Measurements from ENCODE around the gene ZNF497. TPM values are rescaled to one million over a fixed set of nuclear protein-coding genes. Genes with fewer than 3 reads are reported as not detected.

Gene ZNF497
- total RNA-seq, 1 donor from 2014 or later: 3.4 TPM

DNA sequence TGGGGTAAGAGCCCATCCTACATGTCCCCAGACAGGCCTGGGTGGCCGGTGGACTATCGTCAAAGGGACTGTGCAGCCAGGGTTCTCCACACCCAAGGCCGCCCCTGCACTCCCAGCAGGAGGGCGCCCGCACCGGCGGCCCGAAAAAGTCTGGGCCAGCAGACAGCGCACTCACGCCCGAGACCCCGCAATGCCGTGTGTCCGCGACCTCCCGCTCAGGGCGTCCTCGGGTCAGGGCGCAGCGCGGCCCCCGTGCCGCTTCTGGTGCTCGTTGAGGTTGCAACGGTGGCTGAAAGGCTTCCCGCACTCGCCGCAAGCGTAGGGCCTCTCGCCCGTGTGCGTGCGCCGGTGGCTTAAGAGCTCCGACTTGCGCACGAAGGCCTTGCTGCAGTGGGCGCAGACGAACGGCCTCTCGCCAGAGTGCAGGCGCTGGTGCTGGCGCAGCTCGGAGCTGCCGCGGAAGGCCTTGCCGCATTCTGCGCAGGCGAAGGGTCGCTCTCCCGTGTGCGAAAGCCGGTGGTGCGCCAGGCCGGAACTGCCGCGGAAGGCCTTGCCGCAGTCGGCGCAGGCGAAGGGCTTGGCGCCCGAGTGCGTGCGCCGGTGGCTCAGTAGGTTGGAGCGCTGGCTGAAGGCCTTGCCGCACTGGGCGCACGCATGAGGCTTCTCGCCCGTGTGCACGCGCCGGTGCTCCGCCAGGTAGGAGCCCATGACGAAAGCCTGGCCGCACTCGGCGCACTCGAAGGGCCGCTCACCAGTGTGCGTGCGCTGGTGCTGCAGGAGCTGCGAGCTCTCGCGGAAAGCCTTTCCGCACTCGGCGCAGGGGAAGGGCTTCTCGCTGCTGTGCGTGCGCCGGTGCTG, 6.4 kb downstream of the ZNF497 start:
- intact Hi-C loops (cut with DNase I): no loop called here
- Histone ChIP-seq H3K27me3 (no peaks in the 10 kb centered on the region), H3K36me3 (no peaks in the 10 kb centered on the region), H3K4me1 (peaks cover 26% of the 10 kb centered on the region), H3K4me3 (peak overlapping the region; percentile 41), H3K27ac (no peak overlapping the region), H3K9me3 (no peaks in the 10 kb centered on the region)
- TF ChIP-seq POLR2AphosphoS5 (IDR thresholded peaks at IDR 0.05; ENCODE audit: insufficient read depth in 1 of 2, low read depth in 1 of 2) (peak in 1 of 2 donors; percentile 32), POLR2A (IDR thresholded peaks at IDR 0.05) (no peak)
- DNase-seq (ENCODE audit: extremely low spot score in 2 of 2): no peak

DNA sequence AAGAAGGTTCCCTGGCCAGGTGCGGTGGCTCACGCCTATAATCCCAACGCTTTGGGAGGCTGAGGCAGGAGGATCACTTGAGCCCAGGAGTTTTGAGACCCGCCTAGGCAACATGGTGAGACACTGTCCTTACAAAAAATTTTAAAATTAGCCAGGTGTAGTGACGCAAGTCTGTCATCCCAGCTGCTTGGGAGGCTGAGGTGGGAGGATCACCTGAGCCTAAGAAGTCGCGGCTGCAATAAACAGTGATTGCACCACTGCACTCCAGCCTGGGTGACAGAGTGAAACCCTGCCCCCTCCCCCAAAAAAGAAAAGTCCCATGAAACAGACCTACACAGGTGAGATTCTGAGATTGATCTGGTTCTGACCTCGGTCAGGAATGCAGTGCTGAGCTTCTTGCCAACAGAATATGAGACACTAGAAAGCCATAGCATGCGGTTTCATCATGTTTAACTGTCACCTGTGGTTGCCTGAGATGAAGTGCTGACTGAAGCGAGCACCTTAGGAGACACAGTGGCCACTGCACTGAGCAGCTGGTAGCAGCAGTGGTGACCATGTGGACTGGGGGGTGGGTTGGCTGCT, 7.2 kb downstream of the ZNF497 start:
- DNase-seq (ENCODE audit: extremely low spot score in 2 of 2): no peak
- H3K27me3 ChIP-seq: no peaks in the 10 kb centered on the region
- H3K4me3 ChIP-seq: peak overlapping the region in 1 of 2 donors; percentile 41
- TF ChIP-seq, protein P1, sequence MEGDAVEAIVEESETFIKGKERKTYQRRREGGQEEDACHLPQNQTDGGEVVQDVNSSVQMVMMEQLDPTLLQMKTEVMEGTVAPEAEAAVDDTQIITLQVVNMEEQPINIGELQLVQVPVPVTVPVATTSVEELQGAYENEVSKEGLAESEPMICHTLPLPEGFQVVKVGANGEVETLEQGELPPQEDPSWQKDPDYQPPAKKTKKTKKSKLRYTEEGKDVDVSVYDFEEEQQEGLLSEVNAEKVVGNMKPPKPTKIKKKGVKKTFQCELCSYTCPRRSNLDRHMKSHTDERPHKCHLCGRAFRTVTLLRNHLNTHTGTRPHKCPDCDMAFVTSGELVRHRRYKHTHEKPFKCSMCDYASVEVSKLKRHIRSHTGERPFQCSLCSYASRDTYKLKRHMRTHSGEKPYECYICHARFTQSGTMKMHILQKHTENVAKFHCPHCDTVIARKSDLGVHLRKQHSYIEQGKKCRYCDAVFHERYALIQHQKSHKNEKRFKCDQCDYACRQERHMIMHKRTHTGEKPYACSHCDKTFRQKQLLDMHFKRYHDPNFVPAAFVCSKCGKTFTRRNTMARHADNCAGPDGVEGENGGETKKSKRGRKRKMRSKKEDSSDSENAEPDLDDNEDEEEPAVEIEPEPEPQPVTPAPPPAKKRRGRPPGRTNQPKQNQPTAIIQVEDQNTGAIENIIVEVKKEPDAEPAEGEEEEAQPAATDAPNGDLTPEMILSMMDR (IDR thresholded peaks at IDR 0.05): no peak
- no peak for TF ChIP-seq POLR2A (IDR thresholded peaks at IDR 0.05)
- no peak for TF ChIP-seq POLR2AphosphoS5 (IDR thresholded peaks at IDR 0.05; ENCODE audit: insufficient read depth in 1 of 2, low read depth in 1 of 2)
- H3K27ac ChIP-seq: no peak overlapping the region
- no peaks in the 10 kb centered on the region for H3K9me3 ChIP-seq
- H3K4me1 ChIP-seq: peaks cover 32% of the 10 kb centered on the region
- H3K36me3 ChIP-seq: no peaks in the 10 kb centered on the region
- intact Hi-C loops (cut with DNase I): no loop called here

DNA sequence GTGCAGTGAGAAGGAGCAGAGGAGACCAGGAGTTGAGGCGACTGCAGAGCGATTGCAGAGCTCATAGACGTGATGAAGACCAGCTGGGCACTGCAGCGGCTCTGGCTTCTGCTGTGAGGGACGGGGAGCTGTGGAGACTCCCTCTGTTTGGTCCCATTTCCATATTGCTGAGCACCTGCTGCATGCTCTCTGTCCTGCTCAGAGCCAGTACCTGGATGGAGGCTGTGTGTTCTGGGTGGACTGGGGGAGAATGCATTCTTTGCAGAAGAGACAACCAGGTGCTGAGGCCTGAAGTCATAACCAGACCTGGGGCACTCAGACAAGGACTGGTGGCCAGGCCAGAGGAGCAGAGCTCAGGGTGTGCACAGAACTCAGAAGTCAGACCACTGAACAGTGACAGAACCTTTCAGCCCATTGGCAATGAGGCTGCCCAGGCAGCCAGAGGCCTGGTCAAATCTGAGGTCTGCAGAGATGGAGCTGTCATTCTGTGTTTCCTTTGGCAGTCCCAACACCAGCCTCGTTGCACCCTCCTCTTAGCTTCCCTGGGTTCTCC, 8.0 kb downstream of the ZNF497 start:
- H3K4me3 ChIP-seq: no peak overlapping the region
- intact Hi-C loops (cut with DNase I): no loop called here
- H3K27me3 ChIP-seq: no peaks in the 10 kb centered on the region
- DNase-seq (ENCODE audit: extremely low spot score in 2 of 2): no peak
- H3K36me3 ChIP-seq: no peaks in the 10 kb centered on the region
- H3K4me1 ChIP-seq: peaks cover 39% of the 10 kb centered on the region
- TF ChIP-seq POLR2AphosphoS5 (IDR thresholded peaks at IDR 0.05; ENCODE audit: insufficient read depth in 1 of 2, low read depth in 1 of 2) (no peak), POLR2A (IDR thresholded peaks at IDR 0.05) (no peak)
- TF ChIP-seq, protein P1 (IDR thresholded peaks at IDR 0.05): no peak
- no peak overlapping the region for H3K27ac ChIP-seq
- no peaks in the 10 kb centered on the region for H3K9me3 ChIP-seq

DNA sequence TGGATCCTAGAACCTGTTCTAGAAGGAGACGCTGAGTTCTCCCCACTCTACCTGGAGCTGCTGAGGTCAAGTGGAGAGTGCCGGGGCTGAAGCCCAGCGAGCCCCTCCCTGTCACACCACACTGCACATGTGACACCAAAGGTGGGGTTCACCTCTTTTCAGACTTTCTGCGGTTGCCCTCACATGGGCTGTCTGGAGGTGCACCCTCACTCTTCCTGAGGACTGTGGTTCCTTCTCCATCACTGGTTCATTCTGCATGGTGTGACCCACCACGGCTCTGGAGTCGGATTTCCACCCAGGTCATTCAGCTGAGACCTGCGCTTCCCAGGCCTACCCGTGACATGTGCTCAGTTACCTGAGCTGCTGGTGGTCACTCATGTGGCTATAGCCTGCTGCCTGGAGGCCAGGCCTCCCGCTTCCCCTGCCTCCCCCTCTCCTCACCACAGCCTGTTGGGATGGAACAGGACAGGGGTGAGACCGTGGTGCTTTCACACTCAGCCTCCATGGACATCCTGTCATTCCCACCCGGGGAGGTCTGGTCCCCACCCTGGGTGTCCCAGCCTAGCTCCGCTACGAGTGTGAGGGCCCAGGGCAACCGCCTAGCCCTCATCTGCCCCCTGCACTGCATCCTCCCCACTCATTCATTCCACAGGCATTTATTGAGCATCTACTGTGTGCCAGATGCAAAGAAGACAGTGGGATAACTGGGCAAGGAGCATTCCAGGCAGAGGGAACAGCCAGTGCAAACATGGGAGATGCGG, 8.7 kb downstream of the ZNF497 start:
- TF ChIP-seq, protein P1 (IDR thresholded peaks at IDR 0.05): no peak
- TF ChIP-seq POLR2A (IDR thresholded peaks at IDR 0.05): no peak
- TF ChIP-seq POLR2AphosphoS5 (IDR thresholded peaks at IDR 0.05; ENCODE audit: insufficient read depth in 1 of 2, low read depth in 1 of 2): no peak
- intact Hi-C loops (cut with DNase I): no loop called here
- peaks cover 39% of the 10 kb centered on the region for H3K4me1 ChIP-seq
- DNase-seq (ENCODE audit: extremely low spot score in 2 of 2): no peak
- no peak overlapping the region for H3K4me3 ChIP-seq
- H3K27me3 ChIP-seq: no peaks in the 10 kb centered on the region
- H3K9me3 ChIP-seq: no peaks in the 10 kb centered on the region
- H3K36me3 ChIP-seq: no peaks in the 10 kb centered on the region
- no peak overlapping the region for H3K27ac ChIP-seq
